ENCODE measurements around the gene RNF169. TPM values are rescaled to one million over a fixed set of nuclear protein-coding genes. Genes with fewer than 3 reads are reported as not detected.

RNF169 gene
- total and polyA plus RNA-seq, 9 of the 15 experiments (the other 6 are each of a cell fraction or from before 2014, with no cell fraction given) = 0.68 to 18.1 (median 10.1) TPM

DNA sequence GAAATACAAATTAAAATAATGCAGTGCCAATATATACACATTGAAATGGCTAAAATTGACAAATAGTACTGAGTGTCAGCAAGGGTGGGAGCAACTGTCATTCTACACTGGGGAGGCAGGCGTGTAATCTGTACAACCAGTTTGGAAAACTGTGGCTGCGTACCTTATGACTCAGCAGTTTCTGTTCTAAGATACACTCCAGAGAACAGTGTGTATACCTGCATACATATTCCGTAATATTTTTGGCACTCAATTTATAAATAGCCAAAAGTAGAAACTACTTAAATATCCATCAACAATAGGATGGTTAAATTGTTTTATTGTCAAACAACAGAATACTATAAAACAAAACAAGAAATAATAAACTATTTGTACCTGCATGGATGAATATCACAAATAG lies 57.6 kb downstream of the RNF169 start:
- no peak overlapping the region for H2AFZ ChIP-seq (ENCODE audit: low read depth, low read length)
- peak overlapping the region; percentile 21; the same call in 1 of the 2 replicates for H3K4me2 ChIP-seq (ENCODE audit: insufficient read depth, low read length)
- peaks cover 0 to 16% of the 10 kb centered on the region in 2 experiments; a peak in 2 of 5 replicates for H3K4me1 ChIP-seq (replicated peaks in 1 of 2; ENCODE audit: control insufficient read depth in 2 of 2, insufficient read depth in 2 of 2, low read length in 2 of 2)
- no peaks in the 10 kb centered on the region for H3K27me3 ChIP-seq (ENCODE audit: control insufficient read depth in 2 of 2, insufficient read depth in 2 of 2, low read length in 2 of 2)
- peak; percentile 92 for FAIRE-seq
- H3K9me3 ChIP-seq (replicated peaks; ENCODE audit: control insufficient read depth, insufficient read depth, low read depth, low read length) = no peaks in the 10 kb centered on the region
- peak; percentile 28 to 83 (median 51) for DNase-seq (ENCODE audit: extremely low read depth in 1 of 4, low spot score in 3 of 4)
- BruUV-seq (replicated peaks) = no TSS peak
- POLR2A ChIA-PET = interaction anchor here (1.5 kb wide), 1 partner anchor 10 kb away, joined by 4 read pairs; no protein-coding TSS in a partner anchor
- ATAC-seq = peak; percentile 98
- H3K9ac ChIP-seq (ENCODE audit: insufficient read depth in 1 of 2, low read depth in 2 of 2, low read length in 2 of 2) = no peak overlapping the region; a peak in 1 of 4 replicates
- peaks cover 2% of the 10 kb centered on the region for H3K9me1 ChIP-seq (ENCODE audit: control insufficient read depth, insufficient read depth, low read length)
- H3K4me3 ChIP-seq = no peak overlapping the region
- no peaks in the 10 kb centered on the region; the same call in 1 of the 2 replicates for H4K20me1 ChIP-seq (replicated peaks; ENCODE audit: control insufficient read depth, insufficient read depth, low read length)
- intact Hi-C loops (cut with micrococcal nuclease) = no loop called here
- H3K27ac ChIP-seq (ENCODE audit: extremely low read depth, low read depth, low read length) = peak overlapping the region; percentile 50; the same call in 2 of the 3 replicates
- CTCF ChIA-PET (ENCODE audit: low intra/inter-chr PET ratio) = interaction anchor here (0.7 kb wide), 1 partner anchor 442 kb away, joined by 3 read pairs; no protein-coding TSS in a partner anchor
- H3K36me3 ChIP-seq (ENCODE audit: control insufficient read depth, insufficient read depth, low read length) = peaks cover 16% of the 10 kb centered on the region; the same call in 1 of the 3 replicates
- WGBS (ENCODE audit: insufficient coverage, low coverage, missing lambda C conversion rate) = 2% methylated on average over 3 of the region's 3 CpGs
- H3K79me2 ChIP-seq (ENCODE audit: control insufficient read depth, insufficient read depth, low read length) = peaks cover 48% of the 10 kb centered on the region
- in situ Hi-C loops (cut with MboI) = no loop called here
- TF ChIP-seq ATF1 (CRISPR knock-in tag; IDR thresholded peaks at IDR 0.05) (no peak), ATF1 (tag; IDR thresholded peaks at IDR 0.05) (peak; percentile 57; the same call in 1 of the 2 replicates), ZNF609 (CRISPR knock-in tag; IDR thresholded peaks at IDR 0.05; ENCODE audit: borderline replicate concordance) (no peak), RFX5 (IDR thresholded peaks at IDR 0.05; ENCODE audit: low read depth, low read length) (peak; percentile 74), ETV5 (CRISPR knock-in tag; IDR thresholded peaks at IDR 0.05; ENCODE audit: low read depth) (no peak), RBM34 (IDR thresholded peaks at IDR 0.05; ENCODE audit: borderline replicate concordance, insufficient read depth, low read length) (no peak), HDAC1 (IDR thresholded peaks at IDR 0.05) (0 out of 4 replicates have a peak, but pooled peaks of 1 of the 2 experiments have one; percentile 38), TBP (optimal IDR thresholded peaks at IDR 0.05; ENCODE audit: low read depth, low read length) (no peak), ZNF316 (IDR thresholded peaks at IDR 0.05) (peak; percentile 99), JUND (IDR thresholded peaks at IDR 0.05; ENCODE audit: borderline replicate concordance, low read depth, low read length) (peak; percentile 84), JUND (tag; IDR thresholded peaks at IDR 0.05; ENCODE audit: borderline replicate concordance, low read depth, low read length) (peak; percentile 70; the same call in 1 of the 3 replicates), MTA2 (IDR thresholded peaks at IDR 0.05; ENCODE audit: low read depth) (0 out of 2 replicates have a peak, but pooled peaks have one; percentile 7), ZNF282 (CRISPR knock-in tag; IDR thresholded peaks at IDR 0.05) (no peak), BACH1 (tag; IDR thresholded peaks at IDR 0.05) (peak; percentile 97), TRIM24 (IDR thresholded peaks at IDR 0.05) (peak; percentile 70 to 75), E2F3 (CRISPR knock-in tag; IDR thresholded peaks at IDR 0.05) (no peak), XRCC4 (IDR thresholded peaks at IDR 0.05; ENCODE audit: extremely low read depth, insufficient read depth, insufficient read length) (no peak), HDAC2 (IDR thresholded peaks at IDR 0.05) (0 out of 2 replicates have a peak, but pooled peaks have one; percentile 14)
- TF ChIP-seq, protein P1, sequence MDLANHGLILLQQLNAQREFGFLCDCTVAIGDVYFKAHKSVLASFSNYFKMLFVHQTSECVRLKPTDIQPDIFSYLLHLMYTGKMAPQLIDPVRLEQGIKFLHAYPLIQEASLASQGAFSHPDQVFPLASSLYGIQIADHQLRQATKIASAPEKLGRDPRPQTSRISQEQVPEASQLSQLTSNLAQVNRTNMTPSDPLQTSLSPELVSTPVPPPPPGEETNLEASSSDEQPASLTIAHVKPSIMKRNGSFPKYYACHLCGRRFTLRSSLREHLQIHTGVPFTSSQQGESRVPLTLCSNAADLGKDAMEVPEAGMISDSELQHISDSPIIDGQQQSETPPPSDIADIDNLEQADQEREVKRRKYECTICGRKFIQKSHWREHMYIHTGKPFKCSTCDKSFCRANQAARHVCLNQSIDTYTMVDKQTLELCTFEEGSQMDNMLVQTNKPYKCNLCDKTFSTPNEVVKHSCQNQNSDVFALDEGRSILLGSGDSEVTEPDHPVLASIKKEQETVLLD (IDR thresholded peaks at IDR 0.05) = no peak

Measured in K562 (cell line).